Measurements from ENCODE around the gene ENG. TPM values are rescaled to one million over a fixed set of nuclear protein-coding genes. Genes with fewer than 3 reads are reported as not detected.

ENG gene
- polyA plus RNA-seq, 3 donors, result 15.7 to 26.0 (median 17.9) TPM

DNA sequence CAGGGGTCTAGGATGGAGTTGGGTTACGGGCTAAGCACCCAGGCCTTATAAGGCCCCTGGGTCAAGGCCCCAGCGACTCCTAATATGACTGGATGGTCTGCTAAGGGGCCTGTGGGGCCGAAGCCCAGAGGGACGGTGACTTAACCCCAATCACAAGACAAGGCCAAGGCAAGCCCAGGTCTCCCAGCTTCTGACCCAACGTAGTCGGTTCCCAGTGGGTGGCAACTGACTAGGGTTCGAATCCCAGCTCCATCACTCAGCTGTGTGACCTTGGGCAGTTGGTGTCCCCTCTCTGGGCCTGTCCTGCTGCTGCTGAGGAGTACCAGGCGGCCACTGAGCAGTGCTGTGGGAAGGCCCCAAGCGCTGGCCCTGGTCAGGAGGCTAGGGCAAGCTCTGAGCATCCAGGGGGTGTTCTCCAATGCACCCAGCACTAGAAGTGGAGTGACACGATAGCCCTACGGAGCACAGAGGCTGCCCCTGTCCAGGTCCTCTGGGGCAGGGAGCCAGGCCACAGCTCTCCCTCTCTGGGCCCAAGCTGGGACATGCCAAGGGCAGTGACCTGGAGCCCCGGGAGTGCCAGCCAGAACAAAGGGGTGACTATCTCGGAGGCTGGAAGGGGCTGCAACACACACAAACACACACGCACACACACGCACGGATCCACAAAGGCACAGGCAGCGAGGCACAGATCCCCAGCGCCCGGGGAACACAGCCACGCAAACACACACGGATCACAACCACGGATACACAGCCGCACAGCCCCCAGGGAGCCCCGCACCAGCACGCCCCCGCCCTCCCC, 22.5 kb upstream of the ENG start:
- 47% methylated on average over 21 of the region's 26 CpGs for WGBS (ENCODE audit: insufficient coverage)
- TF ChIP-seq, protein P1, sequence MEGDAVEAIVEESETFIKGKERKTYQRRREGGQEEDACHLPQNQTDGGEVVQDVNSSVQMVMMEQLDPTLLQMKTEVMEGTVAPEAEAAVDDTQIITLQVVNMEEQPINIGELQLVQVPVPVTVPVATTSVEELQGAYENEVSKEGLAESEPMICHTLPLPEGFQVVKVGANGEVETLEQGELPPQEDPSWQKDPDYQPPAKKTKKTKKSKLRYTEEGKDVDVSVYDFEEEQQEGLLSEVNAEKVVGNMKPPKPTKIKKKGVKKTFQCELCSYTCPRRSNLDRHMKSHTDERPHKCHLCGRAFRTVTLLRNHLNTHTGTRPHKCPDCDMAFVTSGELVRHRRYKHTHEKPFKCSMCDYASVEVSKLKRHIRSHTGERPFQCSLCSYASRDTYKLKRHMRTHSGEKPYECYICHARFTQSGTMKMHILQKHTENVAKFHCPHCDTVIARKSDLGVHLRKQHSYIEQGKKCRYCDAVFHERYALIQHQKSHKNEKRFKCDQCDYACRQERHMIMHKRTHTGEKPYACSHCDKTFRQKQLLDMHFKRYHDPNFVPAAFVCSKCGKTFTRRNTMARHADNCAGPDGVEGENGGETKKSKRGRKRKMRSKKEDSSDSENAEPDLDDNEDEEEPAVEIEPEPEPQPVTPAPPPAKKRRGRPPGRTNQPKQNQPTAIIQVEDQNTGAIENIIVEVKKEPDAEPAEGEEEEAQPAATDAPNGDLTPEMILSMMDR (IDR thresholded peaks at IDR 0.05), result no peak
- Histone ChIP-seq H4K20me1 (ENCODE audit: insufficient read depth, low read length) (no peaks in the 10 kb centered on the region), H3K27me3 (ENCODE audit: control insufficient read depth in 2 of 2, insufficient read depth in 2 of 2, low read length in 2 of 2) (peaks cover 6 to 20% of the 10 kb centered on the region in 2 donors), H3K4me2 (replicated peaks; ENCODE audit: extremely low read depth, low read length, poor library complexity, severe bottlenecking) (peak overlapping the region; percentile 63), H3K27ac (ENCODE audit: low read depth in 1 of 2, low read length in 2 of 2) (no peak overlapping the region), H3K4me1 (ENCODE audit: control insufficient read depth in 1 of 2, insufficient read depth in 2 of 2, low read length in 2 of 2) (peaks cover 3 to 10% of the 10 kb centered on the region in 2 donors), H3K36me3 (replicated peaks in 1 of 2; ENCODE audit: control insufficient read depth in 1 of 2, insufficient read depth in 2 of 2, low read length in 2 of 2) (no peaks in the 10 kb centered on the region), H3K9ac (ENCODE audit: insufficient read depth, low read length, poor library complexity, severe bottlenecking) (peak overlapping the region; percentile 8), H3K9me3 (replicated peaks in 1 of 2; ENCODE audit: control insufficient read depth in 1 of 2, insufficient read depth in 1 of 2, low read length in 2 of 2) (no peaks in the 10 kb centered on the region), H3K79me2 (ENCODE audit: insufficient read depth, low read length) (no peaks in the 10 kb centered on the region), H2AFZ (ENCODE audit: insufficient read depth, low read depth, low read length, poor library complexity, severe bottlenecking) (no peak overlapping the region), H3K4me3 (replicated peaks in 1 of 3; ENCODE audit: low read depth in 2 of 3, low read length in 3 of 3) (peak overlapping the region in 1 of 3 experiments; percentile 46)
- Mint-ChIP-seq H3K4me3 (peak overlapping the region in 1 of 2 donors; percentile 84), H3K9me3 (peaks cover 0 to 4% (median 0%) of the 10 kb centered on the region in 7 donors), H3K27me3 (ENCODE audit: low read depth in 3 of 3) (peaks cover 16 to 25% (median 16%) of the 10 kb centered on the region in 3 donors), H3K36me3 (no peaks in the 10 kb centered on the region), H3K4me1 (peaks cover 7% of the 10 kb centered on the region), H3K27ac (peak overlapping the region in 1 of 7 donors; percentile 50)
- intact Hi-C loops (cut with micrococcal nuclease), result loop anchor here in 1 of 2 donors (10.0 kb wide), 1 partner anchor 372 kb away; no protein-coding TSS in a partner anchor
- no peak for DNase-seq

DNA sequence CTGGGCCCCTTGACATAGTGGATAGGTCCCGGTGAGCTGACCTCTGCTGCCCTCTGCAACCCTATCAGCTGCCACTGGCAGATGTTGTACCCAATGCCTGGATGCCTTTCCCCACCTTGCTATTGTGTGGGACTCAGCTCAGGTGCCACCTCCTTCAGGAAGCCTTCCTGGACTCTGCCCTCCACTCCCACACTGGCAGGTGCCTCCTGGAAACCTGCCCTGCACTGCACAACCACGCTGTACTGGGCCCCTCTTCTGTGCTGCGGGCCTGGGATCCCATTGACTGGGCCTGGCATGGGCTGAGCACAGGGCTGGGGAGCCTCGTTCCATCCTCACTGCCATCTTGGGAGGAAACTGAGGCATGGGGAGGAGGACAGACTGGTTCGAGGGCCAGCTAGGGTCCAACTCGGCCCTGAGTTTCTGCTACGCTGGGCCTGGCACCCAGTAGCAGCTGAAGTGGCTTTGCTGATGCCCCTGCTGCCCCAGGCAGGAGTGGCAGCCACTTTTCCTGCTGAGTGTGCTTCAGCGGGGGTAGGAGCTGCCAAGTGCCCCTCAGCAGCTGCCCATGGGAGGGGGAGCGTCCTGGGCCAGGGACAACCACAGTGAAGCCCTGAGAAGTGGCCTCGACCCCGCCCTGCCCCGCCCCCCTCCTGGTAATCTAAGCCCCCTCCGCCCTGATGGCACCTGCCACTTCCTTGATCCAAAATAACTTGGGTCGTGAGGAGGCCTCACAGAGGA, 21.7 kb upstream of the ENG start:
- no peak overlapping the region for H3K27ac ChIP-seq (ENCODE audit: low read depth in 1 of 2, low read length in 2 of 2)
- Mint-ChIP-seq H3K9me3 (peaks cover 0 to 4% (median 0%) of the 10 kb centered on the region in 7 donors), H3K4me1 (peaks cover 7% of the 10 kb centered on the region), H3K4me3 (no peak overlapping the region), H3K27me3 (ENCODE audit: low read depth in 3 of 3) (peaks cover 16 to 25% (median 16%) of the 10 kb centered on the region in 3 donors), H3K36me3 (no peaks in the 10 kb centered on the region), H3K27ac (no peak overlapping the region)
- no peak overlapping the region for H3K4me2 ChIP-seq (replicated peaks; ENCODE audit: extremely low read depth, low read length, poor library complexity, severe bottlenecking)
- intact Hi-C loops (cut with micrococcal nuclease), result loop anchor here in 1 of 2 donors (10.0 kb wide), 1 partner anchor 371 kb away; no protein-coding TSS in a partner anchor
- no peaks in the 10 kb centered on the region for H3K9me3 ChIP-seq (replicated peaks in 1 of 2; ENCODE audit: control insufficient read depth in 1 of 2, insufficient read depth in 1 of 2, low read length in 2 of 2)
- H3K9ac ChIP-seq (ENCODE audit: insufficient read depth, low read length, poor library complexity, severe bottlenecking), result no peak overlapping the region
- H3K36me3 ChIP-seq (replicated peaks in 1 of 2; ENCODE audit: control insufficient read depth in 1 of 2, insufficient read depth in 2 of 2, low read length in 2 of 2), result no peaks in the 10 kb centered on the region
- H4K20me1 ChIP-seq (ENCODE audit: insufficient read depth, low read length), result no peaks in the 10 kb centered on the region
- no peak overlapping the region for H3K4me3 ChIP-seq (replicated peaks in 1 of 3; ENCODE audit: low read depth in 2 of 3, low read length in 3 of 3)
- no peak overlapping the region for H2AFZ ChIP-seq (ENCODE audit: insufficient read depth, low read depth, low read length, poor library complexity, severe bottlenecking)
- TF ChIP-seq, protein P1 (IDR thresholded peaks at IDR 0.05), result no peak
- H3K27me3 ChIP-seq (ENCODE audit: control insufficient read depth in 2 of 2, insufficient read depth in 2 of 2, low read length in 2 of 2), result peaks cover 6 to 20% of the 10 kb centered on the region in 2 donors
- WGBS (ENCODE audit: insufficient coverage), result 94% methylated on average over 9 of the region's 14 CpGs
- H3K4me1 ChIP-seq (ENCODE audit: control insufficient read depth in 1 of 2, insufficient read depth in 2 of 2, low read length in 2 of 2), result peaks cover 3 to 10% of the 10 kb centered on the region in 2 donors
- H3K79me2 ChIP-seq (ENCODE audit: insufficient read depth, low read length), result no peaks in the 10 kb centered on the region
- DNase-seq, result no peak

Measured in CD14-positive monocyte (primary cell).